HG02678 (cell line): ENCODE measurements around the gene PFKFB3.

Experiments
- ATAC-seq: cut with Tn5 transposase; IDR thresholded peaks from one replicate; pipeline ENCODE4 v1.9.1; 2021; ENCODE audit warnings: mild to moderate bottlenecking, moderate library complexity; ENCODE audit not compliant: unreplicated experiment

PFKFB3 gene

DNA sequence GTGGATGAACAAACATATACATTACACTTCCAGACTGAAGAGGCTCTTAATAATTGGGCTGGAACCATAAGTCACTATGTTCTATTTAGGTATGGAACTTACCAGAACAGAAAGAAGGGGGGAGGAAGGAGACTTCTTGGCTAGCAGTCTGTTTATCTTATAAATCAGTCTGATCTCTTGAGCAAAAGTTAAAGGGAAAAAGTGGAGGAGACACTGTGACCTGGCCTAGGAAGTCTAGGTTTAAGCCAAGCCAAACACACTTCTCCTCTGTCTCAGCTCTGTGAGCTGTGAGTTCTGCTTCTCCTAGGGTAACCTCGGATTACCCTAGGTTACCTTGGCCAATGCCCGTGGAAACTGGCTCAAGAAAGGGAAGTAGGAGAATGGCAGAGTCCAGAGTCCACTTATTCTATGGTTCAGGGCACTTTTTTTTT is 95.2 kb downstream of the PFKFB3 start:
- no peak for ATAC-seq

DNA sequence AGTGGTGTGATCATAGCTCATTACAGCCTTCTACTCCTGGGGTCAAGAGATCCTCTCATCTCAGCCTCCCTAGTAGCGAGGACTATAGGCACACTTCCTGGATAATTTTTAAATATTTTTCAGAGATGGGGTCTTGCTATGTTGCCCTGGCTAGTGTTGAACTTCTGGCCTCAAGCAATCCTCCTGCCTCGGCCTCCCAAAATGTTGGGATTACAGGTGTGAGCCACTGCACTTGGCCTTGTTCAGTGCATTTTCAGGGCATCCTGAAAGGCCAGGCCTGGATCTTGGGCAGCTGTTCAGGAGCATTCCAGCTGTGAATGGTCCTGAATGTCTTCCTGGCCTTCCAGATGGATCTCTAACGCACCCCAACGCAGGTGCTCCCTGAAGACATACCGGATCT is 95.7 kb downstream of the PFKFB3 start:
- no peak for ATAC-seq

DNA sequence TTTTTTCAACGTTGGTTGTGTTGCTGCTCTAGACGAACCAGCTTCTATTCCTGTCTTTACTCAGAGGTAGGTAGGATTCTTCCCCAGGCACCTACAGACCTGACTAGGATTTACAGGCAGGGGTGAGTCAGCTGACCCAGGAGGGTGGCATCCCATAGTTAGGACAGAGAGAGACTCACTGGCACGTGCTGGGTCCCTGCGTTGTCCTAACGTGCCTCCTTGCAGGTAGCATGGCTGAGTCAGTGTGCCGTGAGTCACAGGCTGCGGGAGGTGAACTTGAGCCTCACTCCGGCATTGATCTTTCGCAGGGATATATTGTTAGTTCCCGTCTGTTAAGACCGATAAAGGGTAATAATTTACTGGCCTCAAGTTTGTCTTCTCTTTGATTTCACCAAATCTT is 96.5 kb downstream of the PFKFB3 start:
- ATAC-seq, result no peak

DNA sequence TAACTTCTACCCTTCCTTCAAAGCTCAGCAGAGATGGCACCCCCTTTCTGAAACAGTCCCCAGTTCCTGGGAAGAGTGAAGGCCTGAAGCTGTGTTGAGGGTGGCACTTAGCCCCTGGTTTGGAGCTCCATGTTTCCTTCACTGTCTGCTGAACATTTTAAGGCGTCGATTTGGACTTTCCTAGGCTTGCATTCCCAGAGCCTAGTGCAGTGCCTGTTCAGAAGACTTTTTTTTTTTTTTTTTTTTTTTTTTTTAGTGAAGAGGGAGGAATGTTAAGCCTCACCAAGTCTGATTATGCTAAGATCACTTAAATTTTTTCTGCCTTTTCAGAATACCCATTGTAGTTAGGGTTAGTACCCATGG is 97.0 kb downstream of the PFKFB3 start:
- ATAC-seq, result no peak

DNA sequence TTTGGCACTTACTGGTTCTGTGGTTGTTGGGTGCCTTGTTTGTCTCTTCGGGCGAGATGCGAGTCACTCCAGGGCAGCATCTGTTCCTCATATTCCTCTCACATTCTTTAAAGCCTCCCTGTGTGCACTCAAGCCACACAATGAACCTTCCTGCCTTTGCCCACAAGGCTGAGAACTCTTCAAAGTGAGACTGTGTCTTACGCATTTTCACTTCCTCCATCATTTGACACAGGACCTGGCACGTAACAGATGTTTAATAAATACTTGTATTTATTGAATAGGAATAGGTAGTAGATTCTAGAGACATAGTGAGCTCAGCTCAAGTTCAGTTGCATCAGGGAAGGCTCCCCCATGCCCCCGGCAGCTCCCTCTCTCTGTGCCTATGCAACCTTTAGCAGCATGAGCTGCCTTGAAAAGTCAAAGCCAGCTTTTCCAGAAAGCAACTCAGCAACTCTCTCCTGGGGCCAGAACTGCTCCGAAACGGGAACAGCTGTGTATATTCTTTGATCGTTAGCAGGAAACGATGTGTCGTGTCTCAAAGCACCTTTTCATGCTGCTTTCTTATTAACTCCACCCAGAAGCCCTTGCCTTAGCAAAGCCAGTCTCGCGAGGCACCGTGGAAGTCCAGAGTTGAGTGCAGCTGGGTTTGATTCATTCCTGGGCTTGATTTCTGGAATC is 97.5 kb downstream of the PFKFB3 start:
- peak; percentile 83 for ATAC-seq

DNA sequence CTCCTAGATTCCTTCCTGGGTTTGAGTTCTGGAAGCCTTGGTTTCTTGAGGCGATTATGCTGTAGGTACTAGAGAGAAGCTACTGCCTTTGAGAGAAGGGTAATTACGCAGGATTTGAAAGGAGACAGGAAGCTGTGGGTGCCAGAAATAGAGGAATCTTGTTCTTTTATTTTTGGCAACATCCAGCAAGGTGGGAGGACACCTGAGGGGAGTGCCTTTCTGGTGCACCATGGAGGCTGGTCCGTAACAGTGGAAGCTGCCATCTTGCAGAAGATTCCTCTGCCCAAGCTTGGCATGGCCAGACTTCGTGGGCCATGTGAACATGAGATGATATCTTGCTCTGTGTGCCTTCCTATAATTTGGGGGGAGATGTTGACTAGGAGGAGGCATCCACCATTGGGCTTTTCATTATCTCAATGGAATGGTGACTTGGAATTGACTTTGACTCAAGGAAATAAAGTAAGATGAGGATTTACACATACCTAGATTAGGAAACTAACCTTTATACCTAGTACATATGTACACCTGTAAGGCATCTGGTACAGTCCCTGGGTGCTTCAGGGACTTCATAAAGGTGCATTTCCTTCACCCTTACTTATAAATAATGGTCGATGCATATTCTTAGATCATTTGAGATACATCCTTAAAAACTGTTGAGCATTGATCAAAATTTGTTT is 98.2 kb downstream of the PFKFB3 start:
- ATAC-seq, result no peak

DNA sequence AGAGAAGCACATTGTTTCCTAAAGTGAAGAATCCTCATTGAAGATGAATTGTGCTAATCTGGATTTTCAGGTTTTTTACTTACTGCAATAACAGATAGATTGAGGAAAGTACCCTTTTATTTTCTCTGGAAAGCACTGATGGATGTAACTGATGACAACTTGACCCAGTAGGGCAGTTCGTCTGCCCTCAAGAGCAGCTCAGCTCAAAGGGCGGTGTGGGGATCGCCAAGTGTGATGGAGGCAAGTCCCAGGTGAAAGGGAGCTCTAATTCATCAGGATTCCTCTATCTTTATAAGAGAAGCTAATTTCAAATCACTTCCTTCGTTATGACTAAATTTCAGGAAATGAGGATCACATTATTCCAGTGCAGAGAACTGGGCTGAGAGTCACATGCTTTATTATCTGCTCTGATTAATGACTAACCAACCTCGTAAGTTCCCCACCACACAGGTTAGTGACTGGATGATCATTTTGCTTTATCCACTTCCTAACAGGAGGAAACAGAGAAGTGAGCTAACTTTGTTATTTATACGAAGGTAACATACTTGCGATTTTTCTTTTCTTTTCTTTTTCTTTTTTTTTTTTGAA is 98.8 kb downstream of the PFKFB3 start:
- ATAC-seq, result no peak
